GM18520 (cell line): ENCODE results near the gene HLA-DQB1.
A peak's percentile ranks its signal among the peaks of the same experiment; 100 is the strongest.
"Not testable (repeated sequence)": the region's sequence is repeated elsewhere in the genome, so short reads cannot be mapped to it uniquely, and the experiment has no call there.

Source experiments
- ATAC-seq: cut with Tn5 transposase; IDR thresholded peaks from one replicate; pipeline ENCODE4 v1.9.1; 2021; ENCODE audit not compliant: unreplicated experiment

HLA-DQB1 gene

GRCh38 chr6:32666420-32667300 is at the start of gene HLA-DQB1:
HLA-DQB1 (minus strand) TSS chr6:32666657; CDS start chr6:32666607, 50 bp downstream.
- peak; percentile 51 for ATAC-seq

GRCh38 chr6:32713241-32713640 is 46.8 kb upstream of the HLA-DQB1 start:
- no peak for ATAC-seq

GRCh38 chr6:32709625-32710024 is 43.2 kb upstream of the HLA-DQB1 start:
- no peak for ATAC-seq

- not testable (repeated sequence) for ATAC-seq
Observed at GRCh38 chr6:32705164-32705563, 38.7 kb upstream of the HLA-DQB1 start.

DNA sequence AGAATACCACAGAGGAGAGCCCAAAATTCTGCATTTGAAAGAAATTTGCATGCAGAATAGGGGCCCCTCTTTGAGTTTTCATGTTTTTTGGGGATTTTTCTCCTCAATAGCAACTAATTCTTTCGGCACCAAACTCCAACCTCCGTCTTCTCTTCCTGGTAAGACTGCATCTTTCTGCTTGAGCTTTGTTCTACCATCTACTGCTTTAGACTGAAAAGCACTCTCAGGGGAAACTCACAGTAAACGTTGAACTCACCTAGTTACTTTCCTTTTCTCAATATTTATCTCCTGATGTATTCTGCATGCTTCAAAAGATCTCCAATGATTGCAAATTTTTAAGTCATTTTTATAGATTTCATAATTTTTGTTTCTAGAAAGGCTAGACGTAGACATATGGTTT is 36.9 kb upstream of the HLA-DQB1 start:
- no peak for ATAC-seq

GRCh38 chr6:32700391-32701040 is 34.1 kb upstream of the HLA-DQB1 start:
- ATAC-seq = no peak

- ATAC-seq = no peak
Observed at GRCh38 chr6:32697031-32697430, 30.6 kb upstream of the HLA-DQB1 start.

GRCh38 chr6:32692019-32692418 is 25.6 kb upstream of the HLA-DQB1 start:
- ATAC-seq = peak; percentile 47

DNA sequence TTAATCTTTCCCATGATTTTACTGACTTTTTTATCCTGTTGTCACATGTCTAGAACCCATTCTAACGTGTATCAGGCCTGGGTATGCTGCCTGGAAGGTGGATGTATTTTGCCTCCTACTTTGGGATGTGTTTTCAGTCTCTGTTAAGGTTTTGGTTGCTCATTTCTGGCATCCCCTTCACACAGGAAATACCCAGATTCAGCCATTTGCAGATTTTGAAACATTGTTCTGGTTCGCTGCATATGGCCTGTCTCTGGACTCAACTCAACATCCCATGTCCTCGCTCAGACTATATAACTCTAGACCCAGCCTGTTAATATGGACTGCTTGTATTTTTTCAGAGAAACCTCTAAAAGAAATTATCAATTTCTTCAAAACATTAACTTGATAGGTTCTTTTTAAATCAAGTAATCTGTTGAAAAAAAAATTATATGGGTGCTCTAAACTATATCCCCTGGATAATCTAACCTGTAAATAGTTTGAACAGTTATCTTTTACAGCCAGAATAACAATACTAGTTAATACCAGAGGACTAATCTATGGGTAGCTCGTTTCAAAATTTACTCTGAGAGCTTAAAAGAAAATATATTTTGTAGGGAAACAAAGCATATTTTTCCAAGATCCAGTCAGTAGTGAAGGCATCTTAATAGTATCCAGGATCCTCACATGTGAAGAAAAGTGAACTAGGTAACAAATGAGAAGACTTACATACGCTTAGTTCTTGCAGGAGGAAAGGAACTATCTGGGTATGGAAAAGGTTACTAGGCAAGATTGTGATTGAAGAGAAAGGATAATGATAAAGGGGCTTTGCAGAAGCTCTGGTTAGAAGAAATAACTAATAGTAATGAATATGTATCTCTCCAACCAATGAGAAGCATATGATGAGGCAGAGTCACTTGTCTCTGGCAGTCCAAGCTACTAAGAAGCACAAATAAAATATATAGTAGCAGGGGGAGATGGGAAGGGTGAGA is 23.4 kb upstream of the HLA-DQB1 start:
- no peak for ATAC-seq

DNA sequence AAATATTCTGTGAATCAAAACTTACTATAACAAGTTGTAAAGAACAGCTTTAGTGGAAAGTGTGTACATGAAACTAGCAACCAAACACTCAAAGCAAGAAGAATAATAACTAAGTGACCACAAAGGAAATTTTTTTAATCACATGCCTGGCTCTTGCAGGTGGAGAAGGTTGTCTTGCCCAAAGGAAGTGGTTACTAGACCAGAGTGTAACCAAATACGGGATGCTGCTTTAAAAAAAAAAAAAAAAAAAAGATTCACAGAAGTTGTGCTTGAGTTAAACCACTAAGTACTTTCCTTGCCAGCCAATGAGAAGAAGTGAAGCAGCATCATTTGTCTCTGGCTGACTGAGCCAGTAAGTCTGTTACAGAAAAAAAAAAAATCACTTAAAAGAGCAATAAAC is 19.1 kb upstream of the HLA-DQB1 start:
- ATAC-seq = peak; percentile 90

- no peak for ATAC-seq
Observed at GRCh38 chr6:32684246-32684645, 17.8 kb upstream of the HLA-DQB1 start.

- ATAC-seq = no peak
Observed at GRCh38 chr6:32680055-32680454, 13.6 kb upstream of the HLA-DQB1 start.

GRCh38 chr6:32679492-32679891 is 13.0 kb upstream of the HLA-DQB1 start:
- no peak for ATAC-seq

- ATAC-seq = not testable (repeated sequence)
Observed at GRCh38 chr6:32674123-32674522, 7.7 kb upstream of the HLA-DQB1 start.

- not testable (repeated sequence) for ATAC-seq
Observed at GRCh38 chr6:32671908-32672307, 5.5 kb upstream of the HLA-DQB1 start.

DNA sequence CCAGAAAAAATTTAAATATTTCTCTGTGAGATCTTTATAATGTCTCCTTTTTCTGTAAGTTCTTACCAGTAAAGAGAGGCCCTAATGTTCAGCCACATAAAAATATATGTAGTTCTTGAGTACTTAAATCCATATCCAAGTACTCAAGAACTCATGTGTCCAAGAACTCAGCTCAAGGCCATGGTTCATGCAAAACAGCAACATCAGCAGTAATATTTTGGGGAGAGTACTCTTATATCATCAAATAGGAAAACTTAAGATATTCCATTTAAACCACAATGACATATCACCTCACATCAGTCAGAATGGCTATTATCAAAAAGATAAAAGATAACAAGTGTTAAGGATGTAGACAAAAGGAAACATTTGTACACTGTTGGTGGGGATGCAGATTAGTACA is 3.4 kb upstream of the HLA-DQB1 start:
- ATAC-seq = no peak

DNA sequence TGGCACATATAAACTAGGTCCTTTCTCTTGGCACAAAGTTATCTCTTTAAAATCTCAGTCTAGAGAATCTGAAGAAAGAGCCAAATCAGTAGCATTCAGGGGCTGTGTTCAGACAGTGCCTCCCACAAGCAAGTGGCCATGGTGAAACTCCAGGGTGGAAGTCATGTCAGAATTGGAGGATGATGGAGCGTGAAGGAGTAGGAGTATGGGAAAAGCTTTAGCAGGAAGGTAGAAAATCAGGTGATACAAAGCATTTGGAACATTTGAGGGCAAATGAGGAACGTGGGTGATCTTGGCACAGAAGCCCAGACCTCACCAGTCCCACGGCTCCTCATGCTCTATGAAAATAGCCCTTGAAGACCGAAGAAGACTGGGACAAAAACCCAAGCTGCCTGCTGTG is 2.8 kb upstream of the HLA-DQB1 start:
- ATAC-seq = no peak

DNA sequence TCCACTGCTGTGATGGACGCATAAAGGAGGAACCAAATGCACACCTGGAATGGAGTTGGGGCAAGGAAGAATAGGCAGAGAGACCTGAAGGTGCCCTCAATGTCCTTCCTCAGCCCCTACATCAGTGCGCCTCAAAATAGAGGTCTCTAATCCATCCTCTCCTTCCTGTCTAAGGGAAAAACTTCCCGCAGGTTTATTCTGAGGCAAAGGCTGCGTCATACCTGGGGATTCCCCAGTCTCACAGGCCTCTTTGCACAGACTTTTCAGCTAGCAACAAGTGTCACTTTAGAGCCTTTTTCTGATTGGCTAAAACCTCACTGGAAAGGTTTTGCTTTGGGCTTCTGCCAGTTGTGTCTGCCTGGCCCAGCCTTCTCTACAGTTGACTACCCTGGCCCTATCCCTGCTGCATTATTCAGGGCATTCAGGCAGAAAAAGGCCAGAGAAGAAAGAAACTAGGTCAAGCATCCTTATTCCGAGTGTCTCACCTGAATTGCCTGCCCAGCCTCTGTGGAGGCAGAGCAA is 1.8 kb upstream of the HLA-DQB1 start:
- ATAC-seq = peak; percentile 59

DNA sequence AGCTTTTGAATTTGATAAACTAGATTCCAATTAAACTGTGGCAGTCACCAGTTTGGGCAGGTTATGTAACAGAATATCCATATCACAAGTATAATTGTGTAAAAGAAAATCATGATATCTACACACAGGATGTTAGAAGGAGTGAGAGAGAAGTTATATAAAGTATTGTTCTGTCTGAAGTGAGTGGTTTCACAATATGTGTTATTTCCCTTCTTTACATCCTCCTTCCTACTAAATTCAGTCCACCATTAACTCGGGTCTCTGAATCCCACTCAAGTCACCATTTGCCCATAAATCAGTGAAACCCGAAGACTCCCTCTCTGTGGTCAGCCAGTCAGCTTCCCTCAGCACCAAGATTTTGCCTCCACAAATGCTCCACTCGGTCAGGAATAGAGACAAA is 796 bp downstream of the HLA-DQB1 start:
- ATAC-seq = no peak

GRCh38 chr6:32664827-32665362 is 1.6 kb downstream of the HLA-DQB1 start:
- ATAC-seq = no peak

DNA sequence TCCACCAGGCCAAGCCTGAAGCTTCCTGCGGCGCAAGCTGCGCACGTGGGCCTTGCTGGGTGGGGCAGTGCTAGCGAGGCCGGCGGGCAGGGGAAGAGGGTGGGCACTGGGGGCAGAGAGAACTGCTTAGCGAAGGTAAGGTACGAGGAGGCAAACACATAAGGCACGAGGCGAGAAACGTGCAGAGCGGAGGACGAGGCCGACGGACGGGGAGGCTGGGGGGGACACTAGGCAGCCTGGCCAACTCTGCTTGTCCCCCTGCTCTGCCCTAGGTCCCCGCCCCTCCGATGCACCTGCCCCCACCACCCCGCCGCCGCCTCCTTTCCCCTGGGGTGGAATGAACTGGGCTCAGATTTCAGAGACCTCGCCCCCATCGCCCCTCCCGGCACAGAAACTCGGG is 2.1 kb downstream of the HLA-DQB1 start:
- ATAC-seq = no peak
